NCI-H2196 (cell line): Measurements from ENCODE around the gene CRY1.

Experiments used
- DNase-seq: peaks from one replicate; lab custom pipeline; 2025; ENCODE audit not compliant: unreplicated experiment; lab: John Stamatoyannopoulos, UW

The CRY1 gene

DNA sequence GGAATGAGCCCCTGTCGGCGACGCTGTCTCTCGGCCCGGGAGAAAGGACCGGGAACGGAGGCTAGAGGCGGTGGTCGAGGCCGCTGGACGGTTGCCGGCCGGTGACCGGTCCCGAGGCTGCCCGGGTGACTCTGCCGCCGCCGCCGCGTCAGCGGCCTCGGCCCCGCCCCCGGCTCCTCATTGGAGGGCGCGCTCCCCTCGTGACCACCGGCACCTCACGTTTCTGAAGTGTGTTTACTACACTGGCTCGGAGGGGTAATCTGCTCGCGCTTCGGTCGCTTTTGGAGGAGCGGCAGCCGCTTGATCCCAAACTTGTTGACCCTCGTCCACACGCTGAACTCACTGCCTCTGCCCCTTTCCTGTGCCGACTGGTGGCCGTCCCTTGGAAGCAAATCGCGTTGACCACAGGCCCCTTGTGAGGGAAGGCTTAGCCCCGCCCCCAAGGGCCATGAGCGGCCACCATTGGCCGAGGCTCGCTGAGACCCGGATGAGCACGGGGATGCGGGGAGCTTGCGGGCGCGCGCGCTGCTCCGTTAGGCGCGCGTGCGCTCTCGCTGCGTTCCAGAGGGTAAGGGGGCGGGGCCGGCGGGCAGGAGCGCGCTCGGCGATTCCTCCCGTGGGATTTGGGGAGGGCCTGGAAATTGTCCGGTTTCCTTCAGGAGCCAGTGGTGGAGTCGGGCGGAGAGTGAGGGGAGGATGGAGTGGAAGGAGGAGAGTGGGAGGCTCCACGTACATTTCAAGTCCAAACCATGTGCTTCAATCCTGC, at the start of gene CRY1:
Gene CRY1 (minus strand): TSS at position 133 of the 766 bp plus-strand sequence. CDS start 588 bp downstream, outside the sequence.
- DNase-seq, result peak; percentile 95

DNA sequence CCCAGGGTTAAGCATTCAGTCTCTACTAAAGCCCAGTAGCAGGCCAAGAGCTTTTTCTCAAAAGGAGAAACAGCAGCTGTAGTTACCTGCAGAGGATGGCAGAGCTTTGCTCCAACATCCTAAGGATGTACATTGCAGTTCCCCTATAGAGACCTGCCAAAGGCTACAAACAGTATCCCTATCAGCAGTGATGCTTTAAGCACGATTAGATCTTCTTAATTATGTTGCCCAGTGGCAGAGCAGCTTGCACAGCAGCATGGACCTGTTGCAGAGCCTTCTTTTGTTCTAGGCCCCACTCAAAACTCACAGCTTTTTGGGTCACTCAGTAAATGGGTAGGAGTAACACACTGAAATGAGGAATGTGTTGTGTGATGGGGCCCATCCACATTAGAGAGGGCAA, 46.4 kb upstream of the CRY1 start:
- no peak for DNase-seq

DNA sequence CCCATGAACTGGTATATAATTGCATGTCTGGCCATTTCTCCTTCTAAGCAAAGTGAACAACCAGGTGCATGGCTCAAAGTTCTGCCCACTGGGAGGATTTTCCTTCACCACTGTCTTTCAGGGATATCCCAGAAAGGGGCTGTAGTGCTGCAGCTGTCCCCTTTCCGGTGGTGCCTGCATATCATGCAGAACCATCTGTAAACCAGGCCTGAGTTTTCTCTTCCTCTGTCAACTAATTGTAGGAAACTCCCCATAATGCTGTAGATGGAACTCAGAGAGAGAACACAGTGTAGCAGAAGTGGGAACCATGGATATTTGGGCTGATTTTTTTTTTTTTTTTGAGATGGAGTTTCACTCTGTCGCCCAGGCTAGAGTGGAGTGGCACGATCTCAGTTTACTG, 45.6 kb upstream of the CRY1 start:
- no peak for DNase-seq

DNA sequence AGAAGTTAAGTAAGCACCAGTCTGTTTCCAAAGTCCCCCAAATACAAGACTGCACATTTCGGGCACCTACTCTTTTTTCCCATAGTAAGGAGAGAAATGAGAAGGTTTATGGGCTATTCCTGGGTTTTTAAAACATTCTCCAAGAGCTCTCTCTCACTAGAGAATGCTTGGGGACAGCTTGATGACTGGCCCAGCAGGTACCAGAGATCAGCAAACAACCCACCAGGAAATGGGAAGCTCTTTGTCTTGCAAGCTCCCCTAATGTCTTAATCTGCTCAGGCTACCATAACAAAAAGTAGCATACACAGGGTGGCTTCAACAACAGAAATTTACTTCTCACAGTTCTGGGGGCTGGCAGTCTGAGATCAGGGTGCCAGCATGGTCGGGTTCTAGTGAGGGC, 41.8 kb upstream of the CRY1 start:
- DNase-seq, result no peak

DNA sequence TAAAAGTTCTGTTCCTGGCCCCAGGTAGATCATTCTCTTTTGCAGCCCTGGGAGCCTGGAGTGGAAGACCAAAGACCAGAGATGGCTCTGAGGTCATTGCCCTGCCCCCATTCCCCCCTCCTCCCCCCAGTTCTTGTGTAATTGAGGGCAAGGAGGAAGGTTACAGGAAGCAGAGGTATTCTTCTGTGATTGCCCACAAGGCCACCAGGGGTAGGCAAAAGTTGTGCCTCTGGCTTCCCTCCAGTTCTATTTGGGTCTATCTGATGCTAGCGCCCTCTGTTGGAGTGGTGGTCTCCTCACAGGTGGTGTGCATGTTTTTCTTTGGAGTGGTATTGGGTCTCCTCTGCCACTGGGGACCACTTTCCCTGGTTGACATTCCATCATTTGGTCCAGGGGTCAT, 41.2 kb upstream of the CRY1 start:
- no peak for DNase-seq

DNA sequence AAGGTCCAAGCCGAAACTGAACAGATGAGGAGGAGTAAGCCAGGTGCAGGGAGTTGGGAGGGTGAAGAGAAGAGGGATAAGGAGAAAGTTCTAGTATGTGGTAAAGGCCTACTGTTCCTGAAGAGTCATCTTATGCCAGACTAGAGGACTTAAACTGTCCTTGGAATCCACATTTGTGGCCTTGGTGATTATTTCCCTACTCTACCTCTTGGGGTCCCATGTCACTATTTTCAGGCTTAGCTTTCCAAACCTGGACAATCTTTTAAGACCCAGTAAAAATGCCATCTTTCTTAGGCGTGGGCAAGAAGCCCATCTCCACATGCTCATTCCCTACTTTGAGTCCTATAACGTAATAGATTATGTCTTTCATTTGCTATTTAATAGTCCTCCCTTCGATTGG, 40.1 kb upstream of the CRY1 start:
- no peak for DNase-seq

DNA sequence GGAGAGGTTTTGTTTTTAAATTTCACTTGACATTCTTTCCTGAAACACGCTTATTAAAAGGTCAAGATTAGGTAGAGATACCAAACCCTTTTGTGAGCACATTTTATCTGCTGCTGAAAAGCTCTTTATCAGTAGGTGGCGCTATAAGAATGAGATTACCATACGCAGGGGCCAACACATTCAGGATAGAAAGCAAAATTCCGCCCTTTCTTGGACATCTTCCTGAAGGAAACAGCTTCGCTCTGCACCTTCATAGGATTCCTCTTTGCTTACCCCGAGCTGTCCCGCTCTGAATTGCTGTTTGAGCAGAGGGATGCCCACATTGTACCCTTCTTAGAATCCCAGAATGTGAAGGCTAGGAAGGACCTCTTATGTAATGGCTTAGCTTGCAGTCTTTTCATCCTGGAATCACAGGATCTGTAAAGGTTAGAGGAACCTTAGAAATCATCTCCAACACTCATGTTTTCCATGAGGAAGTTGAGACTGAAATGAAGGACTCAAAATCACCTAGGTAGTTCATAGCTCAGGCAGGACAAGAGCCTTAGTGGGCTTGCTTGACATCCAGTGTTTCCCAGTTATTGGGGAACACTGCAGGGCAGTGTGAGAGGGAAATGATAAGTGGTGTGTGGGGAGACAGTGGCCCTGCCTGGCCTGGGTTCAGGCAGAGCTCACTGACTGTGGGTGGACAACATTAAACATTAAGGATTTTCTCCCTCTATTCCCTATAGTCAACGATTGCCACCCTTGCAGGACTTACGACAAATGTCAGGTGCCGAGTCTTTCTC, 38.7 kb upstream of the CRY1 start:
- DNase-seq, result peak; percentile 78

DNA sequence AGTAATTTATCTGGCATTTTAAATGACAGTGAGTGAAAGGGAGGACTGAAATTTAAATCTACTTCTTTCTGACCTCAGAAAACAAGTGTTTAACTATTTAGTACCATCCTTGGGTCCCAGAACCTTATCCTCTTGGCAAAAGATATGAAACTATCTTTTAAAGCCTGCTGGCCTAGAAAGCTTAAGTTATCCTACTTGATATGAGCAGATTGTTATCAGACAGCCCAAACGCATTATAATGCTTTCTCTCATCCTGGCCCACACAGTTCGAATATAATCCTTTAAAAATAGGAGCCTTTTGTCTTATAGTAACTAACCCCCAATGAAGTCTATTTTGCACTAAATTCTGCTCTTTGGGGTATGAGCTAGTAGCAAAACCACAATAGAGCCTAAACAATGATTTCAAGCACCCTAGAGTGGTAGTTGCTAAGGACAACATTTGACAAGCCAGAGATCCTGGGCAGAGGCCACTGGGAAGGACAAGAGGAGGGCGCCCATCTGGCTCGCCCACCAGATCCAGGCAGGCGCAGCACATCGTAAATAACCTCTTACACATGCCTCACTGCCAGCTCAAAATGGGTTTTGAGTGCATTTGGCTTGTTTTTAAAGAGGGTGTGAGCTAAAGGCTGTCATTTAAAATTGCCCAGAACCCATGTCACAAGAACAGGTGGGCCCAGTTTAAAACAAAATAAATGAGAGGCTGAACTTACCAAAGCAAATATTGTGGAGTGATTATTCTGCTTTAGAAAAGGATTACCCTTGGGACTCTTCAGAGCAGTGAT, 37.7 kb upstream of the CRY1 start:
- DNase-seq, result no peak

DNA sequence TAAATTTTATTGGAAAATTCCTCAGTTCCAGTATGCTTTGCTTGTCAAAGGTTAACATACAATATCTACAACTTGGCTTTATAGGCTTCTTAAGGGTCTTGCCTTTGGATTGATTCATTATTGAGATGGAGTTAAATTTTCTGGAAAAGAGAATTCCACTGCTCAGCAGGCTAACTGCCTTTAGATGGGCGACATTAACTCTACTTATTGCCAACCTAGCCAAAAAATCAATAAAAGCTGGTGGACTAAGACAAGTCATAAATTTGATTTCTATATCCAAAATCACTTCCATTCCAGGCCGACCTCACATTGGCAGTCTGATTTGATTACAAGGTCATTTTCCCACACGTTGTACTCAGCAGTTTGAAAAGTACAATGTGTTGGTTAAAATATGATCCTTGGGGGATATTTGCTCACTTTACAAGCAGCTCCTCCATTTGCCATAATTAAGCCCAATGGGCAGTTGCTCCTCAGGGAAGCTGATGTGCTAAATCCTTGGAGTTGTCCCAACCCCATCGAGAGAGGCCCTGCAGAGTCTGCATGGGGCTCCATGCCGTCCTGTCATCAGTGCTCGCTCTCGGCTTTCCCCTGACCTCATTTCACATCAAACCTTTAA, 36.1 kb upstream of the CRY1 start:
- DNase-seq, result no peak

DNA sequence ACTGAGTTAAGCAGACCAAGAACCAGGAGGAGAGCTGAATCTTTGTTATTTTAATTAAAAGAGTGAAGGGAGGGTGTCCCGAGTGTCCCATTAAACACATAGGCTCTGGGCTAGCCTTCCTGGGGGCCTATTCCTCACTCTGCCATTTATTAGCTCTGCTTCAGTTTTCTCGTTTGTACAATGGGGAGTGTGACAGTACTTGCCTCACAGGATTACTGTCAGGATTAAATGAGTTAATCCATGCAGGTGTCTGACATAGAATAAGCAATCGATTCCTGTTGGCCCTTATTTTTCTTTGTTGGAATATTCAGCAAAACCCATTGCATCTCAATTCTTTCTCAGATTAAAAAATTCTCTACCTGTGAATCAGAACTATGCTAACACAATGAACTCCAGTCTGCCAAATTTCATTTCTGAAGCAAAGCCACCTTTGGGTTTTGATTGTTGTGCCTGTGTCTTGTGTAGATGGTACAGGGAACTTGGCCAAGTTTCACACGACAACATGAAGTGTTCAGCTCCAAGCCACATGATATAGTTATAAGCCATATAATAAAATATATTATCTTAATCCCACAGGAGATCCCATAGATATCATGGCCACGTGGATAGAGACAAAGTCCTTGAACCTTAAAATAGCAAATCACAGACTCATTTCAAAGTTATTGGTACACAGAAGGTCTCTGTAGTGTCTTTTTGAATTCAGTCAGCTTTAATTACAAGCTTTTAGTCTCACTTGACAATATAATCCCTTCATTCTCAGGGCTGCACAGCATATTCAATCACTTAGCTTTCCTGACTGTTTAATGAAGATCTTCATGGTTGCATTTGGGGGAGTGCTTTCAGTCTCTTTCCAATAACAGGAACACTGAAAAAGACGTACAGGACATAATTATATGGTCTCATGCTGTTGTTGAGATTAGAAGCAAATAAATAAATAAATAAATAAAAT, 34.4 kb upstream of the CRY1 start:
- no peak for DNase-seq

DNA sequence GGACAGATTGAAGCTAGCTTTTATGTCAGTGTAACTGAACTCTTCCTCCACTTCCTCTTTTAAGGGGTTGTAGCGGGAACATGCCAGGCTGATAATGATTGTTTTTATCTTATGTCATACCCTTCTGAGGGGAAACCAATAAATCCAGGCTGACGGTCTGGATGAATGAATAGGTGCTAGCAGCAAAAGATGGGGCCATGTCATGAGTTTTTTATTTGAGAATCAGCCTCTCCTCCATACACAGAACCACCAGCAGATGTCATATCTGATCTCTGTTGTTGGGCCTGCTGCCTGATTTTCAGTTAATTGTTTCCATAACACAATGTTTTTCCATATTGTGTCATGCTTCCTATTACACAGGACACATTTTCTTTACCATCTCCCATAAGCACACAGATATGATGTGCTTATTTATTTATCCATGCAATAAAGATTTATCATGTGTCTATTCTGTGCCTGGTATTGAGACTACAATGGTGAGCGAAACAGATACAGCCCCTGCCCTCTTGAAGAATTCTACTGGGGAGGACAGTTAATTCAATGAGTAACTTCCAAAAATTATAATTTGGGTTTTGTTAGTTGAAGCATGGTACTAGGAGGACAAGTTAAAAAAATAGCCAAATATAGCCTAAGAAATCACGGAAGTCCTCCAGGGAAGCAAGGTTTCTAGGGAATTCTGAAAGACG, 33.6 kb upstream of the CRY1 start:
- peak; percentile 12 for DNase-seq

DNA sequence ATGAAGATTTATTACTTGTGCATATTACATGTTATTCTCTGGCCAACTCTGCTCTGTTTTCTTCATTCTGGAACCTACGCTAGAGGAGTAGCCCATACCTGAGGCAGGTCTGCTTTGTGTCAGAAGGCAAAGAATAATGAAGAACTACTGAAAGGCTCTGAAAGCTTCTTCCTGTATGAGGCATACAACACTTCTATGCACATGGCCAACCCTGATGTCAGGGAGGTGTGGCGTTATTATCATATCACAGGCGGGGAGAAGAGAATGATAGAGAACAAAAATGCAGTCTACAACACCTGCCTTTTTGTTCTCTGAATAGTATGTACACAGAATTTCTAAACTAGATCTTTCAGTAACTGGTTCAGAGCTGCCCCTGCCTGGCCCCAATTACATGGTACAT, 32.5 kb upstream of the CRY1 start:
- DNase-seq, result no peak

DNA sequence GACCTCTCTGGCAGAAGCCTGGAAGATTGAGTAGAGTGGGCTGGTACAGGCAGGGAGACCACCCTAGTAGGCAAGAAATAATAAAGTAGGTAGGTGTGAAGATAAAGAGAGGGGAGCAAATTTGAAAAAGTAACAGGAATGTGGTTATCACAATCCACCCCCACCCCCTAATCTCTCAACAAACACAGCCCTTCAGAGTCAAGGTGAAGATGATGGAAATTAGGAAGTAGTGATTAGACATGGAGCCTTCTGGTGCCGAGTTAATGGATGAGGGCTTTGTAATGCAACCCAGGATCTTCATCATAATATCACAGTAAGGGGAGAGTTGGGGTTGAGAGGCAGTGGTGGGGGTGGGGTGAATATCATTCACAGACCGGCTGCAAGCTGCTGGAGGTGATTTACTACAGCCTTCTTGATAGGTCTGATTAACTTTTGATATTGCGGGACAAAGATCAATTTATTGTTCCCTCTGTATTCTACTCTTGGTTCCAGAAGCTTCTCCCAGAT, 29.2 kb upstream of the CRY1 start:
- no peak for DNase-seq

DNA sequence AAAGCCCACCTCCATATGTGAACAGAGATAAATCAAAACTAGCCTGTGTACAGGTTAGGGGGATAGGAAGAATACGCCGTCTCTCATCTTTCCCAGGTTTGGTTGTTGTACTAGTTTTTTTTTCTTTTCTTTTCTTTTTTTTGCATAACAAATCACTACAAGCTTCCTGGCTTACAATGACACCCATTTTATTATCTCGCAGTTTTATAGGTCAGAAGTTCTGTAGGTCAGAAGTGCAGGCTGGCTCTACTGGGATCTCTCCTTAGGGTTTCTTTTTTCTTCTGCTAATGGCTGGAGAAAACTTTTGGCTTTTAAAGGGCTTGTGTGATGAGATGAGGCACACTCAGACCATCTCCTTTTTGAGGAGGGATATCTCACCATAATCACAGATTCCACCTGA, 25.7 kb upstream of the CRY1 start:
- no peak for DNase-seq

DNA sequence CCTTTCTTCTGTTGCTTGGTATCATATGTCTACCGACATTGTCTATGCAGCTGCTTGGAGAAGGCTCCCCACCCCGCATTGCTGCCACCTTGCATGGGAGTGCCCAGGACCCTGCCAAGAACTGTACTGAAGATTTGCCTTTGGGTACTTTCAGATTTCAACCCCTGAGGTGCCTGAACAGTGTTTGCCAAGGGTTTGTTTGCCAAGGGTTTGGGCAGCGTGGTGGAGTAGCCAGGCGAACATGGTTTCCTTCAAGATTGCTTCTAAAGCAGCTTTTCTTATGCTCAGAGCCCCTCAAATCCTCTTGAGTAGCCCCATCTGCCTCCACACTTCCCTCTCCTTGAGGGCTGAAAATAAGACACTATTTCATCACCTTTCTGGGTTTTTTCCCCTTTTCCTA, 25.3 kb upstream of the CRY1 start:
- DNase-seq, result no peak

DNA sequence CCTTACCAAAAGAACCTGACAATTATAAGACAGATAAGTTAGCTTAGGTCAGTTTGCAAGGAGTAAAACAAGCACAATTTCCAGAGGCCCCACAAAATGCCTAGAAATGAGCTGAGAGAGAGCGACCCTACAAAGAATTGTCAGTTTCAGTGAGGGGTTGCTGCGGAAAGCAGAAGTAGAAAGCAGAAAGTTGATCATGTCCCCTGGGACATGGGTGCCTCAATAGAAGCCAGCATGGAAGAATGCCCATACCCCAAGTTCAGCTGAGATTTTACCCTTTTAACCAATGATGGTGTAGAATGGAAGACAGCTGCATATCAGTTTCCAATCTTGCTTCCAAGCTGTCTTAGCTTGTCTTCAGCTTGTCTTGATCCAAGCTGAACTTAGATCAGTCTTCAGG, 21.8 kb upstream of the CRY1 start:
- no peak for DNase-seq

DNA sequence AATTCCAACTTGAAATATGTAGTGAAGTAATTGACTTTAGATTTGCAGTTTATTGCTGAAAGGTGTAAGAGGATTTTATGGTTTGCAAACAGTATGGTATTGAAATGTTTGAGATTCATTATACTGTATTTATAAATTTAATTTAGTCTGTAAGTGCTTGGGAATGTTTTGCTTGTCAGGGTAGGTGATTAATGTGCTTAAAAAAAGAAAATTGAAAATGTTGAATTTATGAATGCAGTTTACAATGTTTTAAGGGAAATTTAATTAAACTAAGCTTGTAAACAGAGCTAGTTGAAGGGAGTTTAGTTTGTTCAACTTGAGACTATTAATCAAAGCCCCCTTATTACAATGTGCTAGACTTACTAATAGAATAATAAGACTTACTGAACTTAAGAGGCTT, 18.0 kb upstream of the CRY1 start:
- no peak for DNase-seq

DNA sequence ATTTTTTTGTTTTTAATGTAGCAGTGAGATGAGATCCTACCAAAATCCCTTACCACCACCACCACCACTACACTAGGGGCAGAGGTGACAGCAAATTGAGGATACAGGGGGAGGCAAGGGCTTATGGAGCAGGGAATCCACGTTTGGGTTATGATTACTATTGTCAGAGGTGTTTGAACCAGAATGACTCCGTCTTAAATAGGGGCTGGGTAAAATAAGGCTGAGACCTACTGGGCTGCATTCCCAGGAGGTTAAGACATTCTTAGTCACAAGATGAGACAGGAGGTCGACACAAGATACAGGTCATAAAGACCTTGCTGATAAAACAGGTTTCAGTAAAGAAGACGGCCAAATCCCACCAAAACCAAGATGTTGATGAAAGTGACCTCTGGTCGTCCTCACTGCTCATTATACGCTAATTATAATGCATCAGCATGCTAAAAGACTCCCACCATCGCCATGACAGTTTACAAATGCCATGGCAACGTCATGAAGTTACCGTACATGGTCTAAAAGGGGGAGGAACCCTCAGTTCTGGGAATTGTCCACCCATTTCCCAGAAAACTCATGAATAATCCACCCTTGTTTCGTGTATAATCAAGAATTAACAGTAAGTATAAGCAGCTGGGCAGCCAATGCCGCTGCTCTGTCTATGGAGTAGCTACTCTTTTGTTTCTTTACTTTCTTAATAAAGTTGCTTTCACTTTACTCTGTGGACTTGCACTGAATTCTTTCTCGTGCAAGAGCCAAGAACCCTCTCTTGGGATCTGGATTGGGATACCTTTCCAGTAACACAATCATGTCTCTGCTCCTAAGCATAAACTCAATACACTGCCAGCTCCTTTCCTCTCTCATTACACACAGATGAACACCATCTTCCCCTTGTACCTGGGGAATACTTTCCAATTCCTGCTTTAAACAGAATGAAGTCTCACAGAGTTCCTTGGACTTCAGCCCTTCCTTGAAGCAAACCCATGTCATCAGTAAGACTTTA, 16.7 kb upstream of the CRY1 start:
- no peak for DNase-seq
